Adrenal gland (tissue), 12 donors: ENCODE measurements around the gene IFT27. TPM values are rescaled to one million over a fixed set of nuclear protein-coding genes. Genes with fewer than 3 reads are reported as not detected.
"Not testable (repeated sequence)": the region's sequence is repeated elsewhere in the genome, so short reads cannot be mapped to it uniquely, and the experiment has no call there.

Source experiments
- DNase-seq, 7 donors: peaks; one replicate each; pipeline ENCODE4 v3.0.0-alpha.2; 2019 to 2020
- H3K27ac ChIP-seq, 5 donors: fragments of 200-600 bp; sonication (generic) in 4 of 5; 1 replicate in 3 of 5; 2 replicates in 2 of 5; pipeline versions ENCODE4 v1.5.1 to v1.8.0; 2016 to 2020; ENCODE audit warnings: mild to moderate bottlenecking in 1 of 5
- H3K27me3 ChIP-seq: fragments of 200-600 bp; 2 replicates; pipeline ENCODE4 v1.8.0; 2021
- H3K36me3 ChIP-seq, 2 donors: fragments of 200-600 bp; replicated peaks in 1 of 2; 1 replicate in 1 of 2; 2 replicates in 1 of 2; pipeline versions ENCODE4 v1.5.1 to v1.8.0; 2018 to 2022
- H3K4me1 ChIP-seq, 2 donors: fragments of 200-600 bp; replicated peaks in 1 of 2; 1 replicate in 1 of 2; 2 replicates in 1 of 2; pipeline versions ENCODE4 v1.5.1 to v1.8.0; 2018 to 2021
- H3K4me3 ChIP-seq, 4 donors: fragments of 200-600 bp; sonication (generic) in 3 of 4; one replicate each; pipeline ENCODE4 v1.5.1; 2016 to 2018
- H3K9me3 ChIP-seq, 3 donors: fragments of 200-600 bp; sonication (generic) in 1 of 3; replicated peaks in 1 of 3; 1 replicate in 2 of 3; 2 replicates in 1 of 3; pipeline versions ENCODE4 v1.5.1 to v1.8.0; 2016 to 2021
- CTCF ChIP-seq, 6 experiments: fragments of 450-650 bp in 4 of 6; fragments of 200-600 bp in 2 of 6; sonication (generic) in 1 of 6; IDR thresholded peaks; 1 replicate in 5 of 6; 2 replicates in 1 of 6; pipeline versions ENCODE4 v1.5.1 to v1.8.0; 2016 to 2021; ENCODE audit warnings: antibody characterized with exemption in 6 of 6, mild to moderate bottlenecking in 2 of 6, moderate library complexity in 1 of 6
- POLR2A ChIP-seq, 2 donors: fragments of 450-650 bp; IDR thresholded peaks; one replicate each; pipeline ENCODE4 v1.6.1; 2017; ENCODE audit warnings: antibody characterized with exemption in 2 of 2, mild to moderate bottlenecking in 2 of 2, moderate library complexity in 1 of 2
- WGBS, 4 donors: extraction: QIAGEN DNeasy Blood & Tissue Kit in 2 of 4; methylation state at CpG; one replicate each; pipeline versions ENCODE4 v1.1.5 to v1.1.7; 2013 to 2017; 5-methylcytosine and 5-hydroxymethylcytosine counted together
- intact Hi-C, 2 donors: fragments of 100-400 bp; cut with DNase I; formaldehyde crosslinking; loops; one replicate each; pipeline versions ENCODE4 v1.14.1 to v1.15.0; 2022 to 2023
- polyA plus RNA-seq, 3 donors: library from polyadenylated mRNA; stranded (reverse); fragments of 200-250 nt in 2 of 3; fragments of 350-450 nt in 1 of 3; fragmentation: Illumina TruSeq in 1 of 3; extraction: RNeasy Lipid Tissue Mini Kit (QIAGEN cat#74804) in 1 of 3; gene quantifications; one replicate each; pipeline ENCODE4 v1.2.3, GENCODE V29; 2013 to 2014
- total RNA-seq, 9 donors: library from RNA; depleted of rRNA in 4 of 9; stranded (reverse); fragments of >200 nt in 4 of 9; fragments of 120-200 nt in 1 of 9; fragmentation: NEBNext Ultra II Directional in 1 of 9; extraction: Animal tissue kit (Norgen Biotek cat#: 25700) in 1 of 9; gene quantifications; one replicate each; pipeline versions ENCODE4 v1.1.0 to v1.2.4, GENCODE V29; 2013 to 2023
- donor health status: healthy with polysubstance abuse.
- donor health status: Bipolar disorder and iron deficiency.
- donor health status: DM: yes; HTN: yes; CAD: no.
- donor health status: DM: no; HTN: no; CAD: no.
- donor health status: DM: no; HTN: no; CAD: no.
- donor health status: DM: yes; HTN: yes; CAD: no.

The IFT27 gene
- total and polyA plus RNA-seq, 12 donors, result 9.4 to 78.4 (median 37.7) TPM

DNA sequence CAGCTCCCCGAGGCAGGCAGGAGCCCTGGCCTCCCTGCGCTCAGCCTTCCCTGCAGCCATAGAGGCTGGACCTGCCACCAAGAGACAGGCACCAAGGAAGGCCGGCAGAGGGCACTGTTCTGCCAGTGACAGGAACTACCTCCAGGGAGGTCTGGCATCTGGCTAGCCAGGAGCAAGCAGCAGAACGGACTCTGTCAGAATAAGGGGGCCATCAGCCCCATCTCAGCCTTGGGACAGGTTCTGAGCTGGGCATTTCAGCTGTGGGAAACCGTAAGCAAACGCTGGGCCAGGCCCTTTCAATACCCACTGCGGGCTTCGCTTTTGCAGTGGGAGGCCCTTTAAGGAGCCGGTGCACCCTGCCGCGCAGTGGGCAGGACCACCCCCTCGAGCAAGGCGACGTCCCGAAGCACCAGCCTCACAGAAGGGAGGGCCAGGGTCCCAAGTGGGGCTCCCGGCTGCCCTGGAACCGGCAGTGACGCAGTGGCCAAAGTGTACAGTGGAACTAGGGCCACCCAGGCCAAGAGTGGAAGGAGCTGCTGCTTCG lies 18.2 kb downstream of the IFT27 start:
- peaks cover 5% of the 10 kb centered on the region for H3K27me3 ChIP-seq
- no peaks in the 10 kb centered on the region for H3K36me3 ChIP-seq
- WGBS, 4 donors, result 62 to 65% (median 63%) methylated on average over 7 to 19 of the region's 19 CpGs
- H3K4me1 ChIP-seq, result no peaks in the 10 kb centered on the region
- TF ChIP-seq CTCF (IDR thresholded peaks at IDR 0.05), result peak; percentile 51 to 74 (median 62)
- TF ChIP-seq POLR2A (IDR thresholded peaks at IDR 0.05), result no peak
- H3K9me3 ChIP-seq, result no peaks in the 10 kb centered on the region
- no peak overlapping the region for H3K4me3 ChIP-seq
- intact Hi-C loops, result no loop called here
- peak; percentile 70 to 90 (median 79) for DNase-seq
- no peak overlapping the region for H3K27ac ChIP-seq

DNA sequence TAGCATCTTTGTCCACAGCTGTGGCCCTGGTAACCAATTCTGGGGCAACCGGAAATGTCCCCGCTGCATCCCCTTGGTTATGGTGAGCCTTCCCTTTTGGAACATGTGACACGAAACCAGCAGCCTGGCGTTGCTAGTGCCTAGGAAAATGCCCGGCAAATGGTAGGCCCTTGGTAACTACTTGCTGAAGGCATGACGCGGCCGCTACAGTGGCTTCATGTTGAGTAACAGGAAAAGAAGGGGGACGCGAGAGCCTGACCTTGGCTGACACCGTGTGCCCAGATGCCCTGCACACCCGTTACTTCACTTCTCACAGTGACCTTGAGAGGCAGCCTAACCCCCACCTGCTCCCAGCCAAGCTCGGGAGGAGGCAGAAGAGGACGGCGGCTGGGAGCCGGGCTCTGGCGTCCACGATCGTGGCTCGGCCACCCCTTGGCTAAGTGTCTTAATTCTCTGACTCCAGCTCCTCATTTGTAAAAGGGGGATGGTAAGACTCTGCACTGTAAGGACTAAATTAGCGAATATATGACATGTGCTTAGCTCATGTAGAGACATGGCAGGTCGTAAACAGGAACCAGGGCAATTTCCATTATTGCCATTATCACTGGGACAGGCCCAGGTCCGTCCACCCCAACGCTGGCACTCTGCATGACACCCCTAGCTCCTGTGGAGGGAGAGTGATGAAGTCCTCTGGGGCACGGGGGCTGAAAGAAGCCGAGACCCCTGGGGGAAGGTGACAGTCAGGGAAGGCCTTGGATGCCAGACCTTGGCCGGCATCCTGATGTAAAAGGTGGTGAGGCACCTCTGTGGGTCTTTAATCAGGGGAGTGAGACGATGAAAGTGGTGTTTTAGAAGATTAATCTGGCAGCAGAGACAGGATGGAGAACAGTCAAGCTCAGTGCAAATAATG lies 18.9 kb downstream of the IFT27 start:
- DNase-seq, result peak in 6 of 7 donors; percentile 19 to 54 (median 46)
- H3K36me3 ChIP-seq, result no peaks in the 10 kb centered on the region
- 35 to 42% (median 39%) methylated on average over 21 to 28 of the region's 28 CpGs for WGBS, 4 donors
- H3K27me3 ChIP-seq, result peaks cover 7% of the 10 kb centered on the region
- intact Hi-C loops, result no loop called here
- H3K4me1 ChIP-seq, result no peaks in the 10 kb centered on the region
- no peak for TF ChIP-seq CTCF (IDR thresholded peaks at IDR 0.05)
- TF ChIP-seq POLR2A (IDR thresholded peaks at IDR 0.05), result no peak
- H3K27ac ChIP-seq, result no peak overlapping the region
- no peak overlapping the region for H3K4me3 ChIP-seq
- H3K9me3 ChIP-seq, result no peaks in the 10 kb centered on the region

- Histone ChIP-seq H3K4me1 (no peaks in the 10 kb centered on the region), H3K9me3 (no peaks in the 10 kb centered on the region), H3K36me3 (no peaks in the 10 kb centered on the region), H3K4me3 (no peak overlapping the region), H3K27ac (no peak overlapping the region), H3K27me3 (peaks cover 10% of the 10 kb centered on the region)
- WGBS, 4 donors, result 58 to 74% (median 63%) methylated on average over 7 of the region's 7 CpGs
- intact Hi-C loops, result no loop called here
- peak in 3 of 7 donors; percentile 6 to 43 (median 9) for DNase-seq
- TF ChIP-seq CTCF (IDR thresholded peaks at IDR 0.05), result no peak
These were observed 19.9 kb downstream of the IFT27 start for GRCh38 chr22:36756031-36756430.

GRCh38 chr22:36755316-36755715 lies 20.6 kb downstream of the IFT27 start:
- Histone ChIP-seq H3K27me3 (peaks cover 10% of the 10 kb centered on the region), H3K9me3 (no peaks in the 10 kb centered on the region), H3K4me1 (no peaks in the 10 kb centered on the region), H3K4me3 (no peak overlapping the region), H3K27ac (no peak overlapping the region), H3K36me3 (no peaks in the 10 kb centered on the region)
- TF ChIP-seq CTCF (IDR thresholded peaks at IDR 0.05), result no peak
- no peak for TF ChIP-seq POLR2A (IDR thresholded peaks at IDR 0.05)
- peak in 2 of 7 donors; percentile 1 to 33 for DNase-seq
- WGBS, 4 donors, result 79 to 88% (median 84%) methylated on average over 6 of the region's 6 CpGs
- intact Hi-C loops, result no loop called here

DNA sequence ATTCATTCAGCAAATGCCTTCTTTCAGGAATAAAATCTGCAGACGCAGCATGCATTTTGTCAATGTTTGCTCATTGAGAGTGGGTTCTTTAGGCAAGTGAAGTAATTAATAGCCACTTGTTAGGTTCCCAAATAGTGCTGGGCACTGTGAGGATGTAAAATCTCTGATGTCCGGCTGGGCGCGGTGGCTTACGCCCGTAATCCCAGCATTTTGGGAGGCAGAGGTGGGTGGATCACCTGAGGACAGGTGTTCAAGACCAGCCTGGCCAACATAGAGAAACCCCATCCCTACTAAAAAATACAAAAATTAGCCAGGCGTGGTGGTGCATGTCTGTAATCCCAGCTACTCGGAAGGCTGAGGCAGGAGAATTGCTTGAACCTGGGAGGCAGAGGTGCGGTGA lies 21.0 kb downstream of the IFT27 start:
- H3K4me3 ChIP-seq, H3K4me1 ChIP-seq, H3K27ac ChIP-seq, H3K9me3 ChIP-seq, intact Hi-C loops, H3K36me3 ChIP-seq: not testable (repeated sequence)
- 85 to 90% (median 86%) methylated on average over 9 of the region's 9 CpGs for WGBS, 4 donors
- DNase-seq, result peak in 2 of 7 donors; percentile 2 to 13
- peaks cover 10% of the 10 kb centered on the region for H3K27me3 ChIP-seq
